ENCODE measurements around the gene CD300LF.

CD300LF gene

GRCh38 chr17:74744349-74744713, 31.6 kb upstream of the CD300LF start:
- TF ChIP-seq SIN3A (IDR thresholded peaks at IDR 0.05; ENCODE audit: borderline replicate concordance, insufficient read depth, low read length) (no peak), REST (IDR thresholded peaks at IDR 0.05; ENCODE audit: insufficient read depth in 1 of 2, low read depth in 2 of 2, low read length in 2 of 2) (no peak), FOXP2 (optimal IDR thresholded peaks at IDR 0.05; ENCODE audit: borderline replicate concordance, extremely low read depth, extremely low read length, insufficient read depth) (no peak)

GRCh38 chr17:74743755-74744154, 31.0 kb upstream of the CD300LF start:
- TF ChIP-seq REST (IDR thresholded peaks at IDR 0.05; ENCODE audit: insufficient read depth in 1 of 2, low read depth in 2 of 2, low read length in 2 of 2) (no peak), POLR2AphosphoS5 (IDR thresholded peaks at IDR 0.05; ENCODE audit: low read depth, low read length) (no peak), FOXP2 (optimal IDR thresholded peaks at IDR 0.05; ENCODE audit: borderline replicate concordance, extremely low read depth, extremely low read length, insufficient read depth) (no peak), SIN3A (IDR thresholded peaks at IDR 0.05; ENCODE audit: borderline replicate concordance, insufficient read depth, low read length) (no peak), TAF1 (IDR thresholded peaks at IDR 0.05; ENCODE audit: borderline replicate concordance, insufficient read depth, low read length) (no peak)

GRCh38 chr17:74742978-74743545, 30.3 kb upstream of the CD300LF start:
- no peak for TF ChIP-seq TAF1 (IDR thresholded peaks at IDR 0.05; ENCODE audit: borderline replicate concordance, insufficient read depth, low read length)
- TF ChIP-seq FOXP2 (optimal IDR thresholded peaks at IDR 0.05; ENCODE audit: borderline replicate concordance, extremely low read depth, extremely low read length, insufficient read depth) = no peak
- TF ChIP-seq POLR2AphosphoS5 (IDR thresholded peaks at IDR 0.05; ENCODE audit: low read depth, low read length) = no peak
- no peak for TF ChIP-seq REST (IDR thresholded peaks at IDR 0.05; ENCODE audit: insufficient read depth in 1 of 2, low read depth in 2 of 2, low read length in 2 of 2)
- TF ChIP-seq SIN3A (IDR thresholded peaks at IDR 0.05; ENCODE audit: borderline replicate concordance, insufficient read depth, low read length) = no peak

- TF ChIP-seq SIN3A (IDR thresholded peaks at IDR 0.05; ENCODE audit: borderline replicate concordance, insufficient read depth, low read length) = no peak
- peak; percentile 14 for TF ChIP-seq FOXP2 (optimal IDR thresholded peaks at IDR 0.05; ENCODE audit: borderline replicate concordance, extremely low read depth, extremely low read length, insufficient read depth)
Measured at GRCh38 chr17:74742153-74742515, 29.4 kb upstream of the CD300LF start.

- TF ChIP-seq REST (IDR thresholded peaks at IDR 0.05; ENCODE audit: insufficient read depth in 1 of 2, low read depth in 2 of 2, low read length in 2 of 2) = no peak
Measured at GRCh38 chr17:74740641-74741387, 28.1 kb upstream of the CD300LF start.
